ENCODE measurements around the gene TEX22.

DNA sequence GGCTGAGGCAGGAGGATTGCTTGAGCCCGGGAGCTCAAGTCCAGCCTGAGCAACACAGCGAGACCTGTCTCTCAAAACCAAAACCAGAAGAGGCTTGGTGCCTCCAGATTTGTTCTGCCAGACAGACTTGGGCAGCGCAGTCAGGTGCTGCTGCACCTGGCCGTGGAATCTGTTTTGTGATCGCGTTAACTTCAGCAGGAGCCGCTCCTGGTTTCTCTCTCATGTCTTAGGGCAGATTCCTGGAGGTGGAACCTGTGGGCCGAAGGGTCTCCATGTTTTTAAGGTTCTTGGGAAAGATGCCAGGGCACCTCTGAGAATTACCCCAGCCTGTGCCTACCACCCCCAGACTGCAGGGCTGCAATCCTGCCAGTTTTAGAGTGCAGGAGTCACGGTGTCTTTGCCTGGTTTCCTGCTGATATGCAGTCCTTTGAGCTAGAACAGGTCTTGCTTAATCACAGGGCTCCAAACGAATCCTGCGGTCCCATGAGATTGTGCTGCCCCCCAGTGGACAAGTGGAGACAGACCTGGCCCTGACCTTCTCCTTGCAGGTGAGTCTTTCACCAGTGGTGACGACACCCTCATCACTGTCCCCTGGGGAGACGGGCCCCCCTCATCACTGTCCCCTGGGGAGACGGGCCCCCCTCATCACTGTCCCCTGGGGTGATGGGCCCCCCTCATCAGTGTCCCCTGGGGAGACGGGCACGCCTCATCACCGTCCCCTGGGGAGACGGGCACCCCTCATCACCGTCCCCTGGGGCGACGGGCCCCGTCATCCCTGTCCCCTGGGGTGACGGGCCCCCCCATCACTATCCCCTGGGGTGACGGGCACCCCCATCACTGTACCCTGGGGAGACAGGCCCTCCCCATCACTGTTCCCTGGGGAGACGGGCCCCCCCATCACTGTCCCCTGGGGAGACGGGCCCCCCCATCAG lies 46.2 kb upstream of the TEX22 start:
- TF ChIP-seq, protein P1, sequence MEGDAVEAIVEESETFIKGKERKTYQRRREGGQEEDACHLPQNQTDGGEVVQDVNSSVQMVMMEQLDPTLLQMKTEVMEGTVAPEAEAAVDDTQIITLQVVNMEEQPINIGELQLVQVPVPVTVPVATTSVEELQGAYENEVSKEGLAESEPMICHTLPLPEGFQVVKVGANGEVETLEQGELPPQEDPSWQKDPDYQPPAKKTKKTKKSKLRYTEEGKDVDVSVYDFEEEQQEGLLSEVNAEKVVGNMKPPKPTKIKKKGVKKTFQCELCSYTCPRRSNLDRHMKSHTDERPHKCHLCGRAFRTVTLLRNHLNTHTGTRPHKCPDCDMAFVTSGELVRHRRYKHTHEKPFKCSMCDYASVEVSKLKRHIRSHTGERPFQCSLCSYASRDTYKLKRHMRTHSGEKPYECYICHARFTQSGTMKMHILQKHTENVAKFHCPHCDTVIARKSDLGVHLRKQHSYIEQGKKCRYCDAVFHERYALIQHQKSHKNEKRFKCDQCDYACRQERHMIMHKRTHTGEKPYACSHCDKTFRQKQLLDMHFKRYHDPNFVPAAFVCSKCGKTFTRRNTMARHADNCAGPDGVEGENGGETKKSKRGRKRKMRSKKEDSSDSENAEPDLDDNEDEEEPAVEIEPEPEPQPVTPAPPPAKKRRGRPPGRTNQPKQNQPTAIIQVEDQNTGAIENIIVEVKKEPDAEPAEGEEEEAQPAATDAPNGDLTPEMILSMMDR (IDR thresholded peaks at IDR 0.05; ENCODE audit: low read depth, low read length, missing input control), result peak; percentile 92
- TF ChIP-seq, protein P2, sequence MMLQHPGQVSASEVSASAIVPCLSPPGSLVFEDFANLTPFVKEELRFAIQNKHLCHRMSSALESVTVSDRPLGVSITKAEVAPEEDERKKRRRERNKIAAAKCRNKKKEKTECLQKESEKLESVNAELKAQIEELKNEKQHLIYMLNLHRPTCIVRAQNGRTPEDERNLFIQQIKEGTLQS (IDR thresholded peaks at IDR 0.05), result no peak
- TF ChIP-seq, protein P3, sequence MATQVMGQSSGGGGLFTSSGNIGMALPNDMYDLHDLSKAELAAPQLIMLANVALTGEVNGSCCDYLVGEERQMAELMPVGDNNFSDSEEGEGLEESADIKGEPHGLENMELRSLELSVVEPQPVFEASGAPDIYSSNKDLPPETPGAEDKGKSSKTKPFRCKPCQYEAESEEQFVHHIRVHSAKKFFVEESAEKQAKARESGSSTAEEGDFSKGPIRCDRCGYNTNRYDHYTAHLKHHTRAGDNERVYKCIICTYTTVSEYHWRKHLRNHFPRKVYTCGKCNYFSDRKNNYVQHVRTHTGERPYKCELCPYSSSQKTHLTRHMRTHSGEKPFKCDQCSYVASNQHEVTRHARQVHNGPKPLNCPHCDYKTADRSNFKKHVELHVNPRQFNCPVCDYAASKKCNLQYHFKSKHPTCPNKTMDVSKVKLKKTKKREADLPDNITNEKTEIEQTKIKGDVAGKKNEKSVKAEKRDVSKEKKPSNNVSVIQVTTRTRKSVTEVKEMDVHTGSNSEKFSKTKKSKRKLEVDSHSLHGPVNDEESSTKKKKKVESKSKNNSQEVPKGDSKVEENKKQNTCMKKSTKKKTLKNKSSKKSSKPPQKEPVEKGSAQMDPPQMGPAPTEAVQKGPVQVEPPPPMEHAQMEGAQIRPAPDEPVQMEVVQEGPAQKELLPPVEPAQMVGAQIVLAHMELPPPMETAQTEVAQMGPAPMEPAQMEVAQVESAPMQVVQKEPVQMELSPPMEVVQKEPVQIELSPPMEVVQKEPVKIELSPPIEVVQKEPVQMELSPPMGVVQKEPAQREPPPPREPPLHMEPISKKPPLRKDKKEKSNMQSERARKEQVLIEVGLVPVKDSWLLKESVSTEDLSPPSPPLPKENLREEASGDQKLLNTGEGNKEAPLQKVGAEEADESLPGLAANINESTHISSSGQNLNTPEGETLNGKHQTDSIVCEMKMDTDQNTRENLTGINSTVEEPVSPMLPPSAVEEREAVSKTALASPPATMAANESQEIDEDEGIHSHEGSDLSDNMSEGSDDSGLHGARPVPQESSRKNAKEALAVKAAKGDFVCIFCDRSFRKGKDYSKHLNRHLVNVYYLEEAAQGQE (IDR thresholded peaks at IDR 0.05), result no peak
- peak; percentile 8 for TF ChIP-seq SP1 (IDR thresholded peaks at IDR 0.05)
- peak; percentile 49 to 51 for TF ChIP-seq RXRA (IDR thresholded peaks at IDR 0.05)
- no peak for TF ChIP-seq FOXA1 (IDR thresholded peaks at IDR 0.05)
- TF ChIP-seq, protein P4, sequence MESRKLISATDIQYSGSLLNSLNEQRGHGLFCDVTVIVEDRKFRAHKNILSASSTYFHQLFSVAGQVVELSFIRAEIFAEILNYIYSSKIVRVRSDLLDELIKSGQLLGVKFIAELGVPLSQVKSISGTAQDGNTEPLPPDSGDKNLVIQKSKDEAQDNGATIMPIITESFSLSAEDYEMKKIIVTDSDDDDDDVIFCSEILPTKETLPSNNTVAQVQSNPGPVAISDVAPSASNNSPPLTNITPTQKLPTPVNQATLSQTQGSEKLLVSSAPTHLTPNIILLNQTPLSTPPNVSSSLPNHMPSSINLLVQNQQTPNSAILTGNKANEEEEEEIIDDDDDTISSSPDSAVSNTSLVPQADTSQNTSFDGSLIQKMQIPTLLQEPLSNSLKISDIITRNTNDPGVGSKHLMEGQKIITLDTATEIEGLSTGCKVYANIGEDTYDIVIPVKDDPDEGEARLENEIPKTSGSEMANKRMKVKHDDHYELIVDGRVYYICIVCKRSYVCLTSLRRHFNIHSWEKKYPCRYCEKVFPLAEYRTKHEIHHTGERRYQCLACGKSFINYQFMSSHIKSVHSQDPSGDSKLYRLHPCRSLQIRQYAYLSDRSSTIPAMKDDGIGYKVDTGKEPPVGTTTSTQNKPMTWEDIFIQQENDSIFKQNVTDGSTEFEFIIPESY (IDR thresholded peaks at IDR 0.05), result no peak
- peak; percentile 98 to 99 for TF ChIP-seq RAD21 (IDR thresholded peaks at IDR 0.05)

All from liver (tissue), 3 donors.